HL-60/S4 (cell line): ENCODE results near the gene ACTL6A.
"Not testable (repeated sequence)": the region's sequence is repeated elsewhere in the genome, so short reads cannot be mapped to it uniquely, and the experiment has no call there.

Experiments
- in situ Hi-C: fragments of 300-500 bp; cut with MboI; formaldehyde crosslinking; loops from 2 replicates; pipeline ENCODE4 v1.14.3; 2022; ENCODE audit warnings: low sequenced_read_pairs

ACTL6A gene

DNA sequence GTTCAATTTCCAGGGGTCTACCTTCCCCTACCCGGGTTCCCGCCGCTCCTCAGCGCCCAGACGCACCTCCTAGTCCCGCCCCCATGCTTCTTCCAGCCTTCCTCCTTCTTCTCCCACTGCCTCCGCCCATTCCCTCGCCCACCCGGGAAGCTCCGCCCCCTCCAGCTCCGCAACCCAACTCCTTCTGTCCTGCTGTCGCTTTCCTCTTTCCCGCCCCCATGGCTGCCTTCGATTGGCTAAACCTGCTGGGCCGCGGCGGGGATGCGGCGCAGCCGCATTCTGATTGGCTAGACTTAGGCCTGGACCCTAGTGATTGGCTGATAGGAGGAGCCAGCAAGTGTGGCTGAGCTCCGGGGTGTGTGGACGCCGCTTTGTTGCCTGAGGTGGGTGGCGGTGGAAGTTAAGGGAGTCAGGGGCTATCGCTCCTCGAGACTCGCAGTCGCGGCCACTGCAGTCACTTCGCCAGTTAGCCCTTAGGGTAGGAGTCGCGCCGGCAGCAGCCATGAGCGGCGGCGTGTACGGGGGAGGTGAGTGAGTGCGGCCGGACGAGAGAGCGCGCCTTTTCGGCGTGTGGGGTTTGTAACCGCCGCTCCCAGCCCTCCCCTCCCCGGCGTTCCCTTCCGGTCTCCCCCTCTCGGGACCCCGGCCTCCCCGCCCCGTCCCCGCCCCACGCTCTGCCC, at the start of gene ACTL6A:
Gene ACTL6A, plus strand, starts transcription at position 336 of the 680 bp plus-strand sequence. Its CDS starts 167 bp downstream, at position 503.
- in situ Hi-C loops, result loop anchor here (10.0 kb wide), 1 partner anchor 228 kb away; no protein-coding TSS in a partner anchor

GRCh38 chr3:179513862-179514261, 48.9 kb upstream of the ACTL6A start:
- in situ Hi-C loops, result no loop called here

DNA sequence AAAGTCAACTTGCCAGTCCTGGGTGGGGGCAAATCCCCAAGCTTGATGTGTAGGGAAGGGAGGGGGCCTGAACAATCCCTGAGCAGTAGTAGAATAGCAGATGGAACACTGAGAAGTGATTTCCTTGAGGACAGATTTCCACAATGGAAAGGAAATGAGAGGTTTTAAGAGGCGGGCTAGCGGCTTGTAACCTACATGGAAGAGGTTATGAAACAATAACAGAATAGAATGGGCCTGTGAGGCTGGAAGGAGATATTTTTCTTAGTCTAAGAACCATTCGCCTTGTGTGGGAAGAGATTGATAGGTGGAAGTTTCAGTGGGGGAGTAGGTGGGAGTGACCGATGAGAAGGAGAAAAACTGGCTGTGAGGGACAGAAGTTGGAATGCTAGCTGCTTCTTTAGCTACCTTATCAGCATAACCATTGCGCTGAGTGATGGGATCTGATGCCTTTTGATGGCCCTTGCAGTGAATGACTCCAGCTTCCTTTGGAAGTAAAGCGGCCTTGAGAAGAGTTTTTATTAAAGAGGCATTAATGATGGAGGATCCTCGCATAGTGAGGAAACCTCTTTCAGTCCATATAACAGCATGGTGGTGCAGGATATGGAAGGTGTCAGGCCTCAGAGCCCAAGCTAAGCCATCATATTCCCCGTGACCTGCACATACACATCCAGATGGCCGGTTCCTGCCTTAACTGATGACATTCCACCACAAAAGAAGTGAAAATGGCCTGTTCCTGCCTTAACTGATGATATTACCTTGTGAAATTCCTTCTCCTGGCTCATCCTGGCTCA, 46.1 kb upstream of the ACTL6A start:
- in situ Hi-C loops, result not testable (repeated sequence)

- in situ Hi-C loops, result loop anchor here (25.0 kb wide), 1 partner anchor 514 kb away; no protein-coding TSS in a partner anchor
These were observed 36.2 kb upstream of the ACTL6A start for GRCh38 chr3:179526482-179526881.

GRCh38 chr3:179526989-179527391, 35.7 kb upstream of the ACTL6A start:
- in situ Hi-C loops, result loop anchor here (25.0 kb wide), 1 partner anchor 515 kb away; no protein-coding TSS in a partner anchor

GRCh38 chr3:179528772-179529171, 34.0 kb upstream of the ACTL6A start:
- in situ Hi-C loops, result loop anchor here (25.0 kb wide), 1 partner anchor 516 kb away; no protein-coding TSS in a partner anchor

DNA sequence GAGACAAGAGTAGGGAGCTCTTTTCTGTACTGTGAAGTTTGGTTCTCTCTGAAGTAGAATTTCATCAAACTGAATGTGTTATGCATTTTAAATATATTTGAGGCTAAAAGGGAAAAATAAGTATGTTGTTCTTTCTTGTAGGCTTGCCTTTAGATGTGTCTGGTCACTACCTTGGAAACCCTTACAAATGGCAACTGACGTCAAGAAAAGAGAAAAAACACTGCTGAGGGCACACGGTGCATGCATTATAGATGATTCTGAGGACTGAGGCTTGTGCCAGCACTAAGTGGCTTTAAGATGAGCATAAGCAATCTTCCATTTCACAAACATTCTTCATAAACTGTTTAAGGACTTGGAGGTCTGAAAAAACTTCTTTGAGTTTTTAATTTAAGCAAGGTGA, 31.1 kb upstream of the ACTL6A start:
- in situ Hi-C loops, result loop anchor here (25.0 kb wide), 1 partner anchor 519 kb away; no protein-coding TSS in a partner anchor

DNA sequence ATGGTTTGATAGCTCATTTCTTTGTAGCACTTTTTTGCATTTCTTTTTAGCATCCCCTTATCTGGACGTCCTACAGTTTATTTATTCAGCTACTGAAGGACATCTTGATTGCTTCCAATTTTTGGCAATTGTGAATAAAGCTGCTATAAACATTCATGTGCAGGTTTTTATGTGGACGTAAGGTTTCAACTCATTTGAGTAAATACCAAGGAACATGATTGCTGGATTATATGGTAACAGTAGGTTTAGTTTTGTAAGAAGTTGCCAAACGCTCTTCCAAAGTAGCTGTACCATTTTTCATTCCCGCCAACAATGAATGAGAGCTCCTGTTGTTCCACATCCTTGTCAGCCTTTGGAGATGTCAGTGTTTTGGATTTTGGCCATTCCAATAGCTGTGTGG, 29.5 kb upstream of the ACTL6A start:
- in situ Hi-C loops, result loop anchor here (25.0 kb wide), 1 partner anchor 521 kb away; no protein-coding TSS in a partner anchor

DNA sequence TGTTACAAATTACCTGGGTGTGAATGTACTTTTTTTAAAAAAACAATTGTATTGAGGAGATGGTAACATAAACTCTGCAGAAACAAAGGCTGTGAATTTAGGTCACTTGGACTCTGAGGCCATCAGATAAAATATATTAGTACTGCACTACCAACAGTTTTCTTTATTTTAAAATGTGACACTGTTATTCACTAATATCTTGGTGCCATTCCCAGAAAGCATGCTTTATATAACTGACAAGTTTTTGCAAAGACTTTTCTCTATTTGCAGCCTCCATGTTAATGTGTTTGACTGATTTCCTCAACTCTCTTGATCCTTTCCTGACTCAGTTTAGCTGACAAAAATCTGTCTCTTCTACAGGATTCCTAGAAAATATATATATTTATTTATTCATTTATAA, 26.5 kb upstream of the ACTL6A start:
- in situ Hi-C loops, result loop anchor here (25.0 kb wide), 1 partner anchor 524 kb away; no protein-coding TSS in a partner anchor

GRCh38 chr3:179541094-179541493, 21.6 kb upstream of the ACTL6A start:
- in situ Hi-C loops, result loop anchor here (25.0 kb wide), 1 partner anchor 529 kb away; no protein-coding TSS in a partner anchor

DNA sequence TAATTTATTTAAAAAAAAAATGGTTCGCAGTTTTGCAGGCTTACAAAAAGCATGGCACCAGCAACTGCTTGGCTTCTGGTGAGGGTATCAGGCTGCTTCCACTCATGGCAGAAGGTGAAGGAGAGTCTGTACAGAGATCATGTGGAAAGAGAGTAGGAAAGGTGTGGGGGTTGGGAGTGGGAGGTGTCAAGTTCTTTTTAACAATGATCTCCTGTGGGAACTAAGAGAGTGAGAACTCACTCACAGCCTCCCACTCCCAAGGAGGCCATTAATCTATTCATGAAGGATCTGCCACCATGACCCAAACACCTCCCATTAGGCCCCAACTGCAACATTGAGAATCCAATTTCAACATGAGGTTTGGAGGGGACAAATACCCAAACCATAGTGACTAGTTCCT, 21.1 kb upstream of the ACTL6A start:
- in situ Hi-C loops, result loop anchor here (25.0 kb wide), 1 partner anchor 529 kb away; no protein-coding TSS in a partner anchor

- in situ Hi-C loops, result loop anchor here (25.0 kb wide), 1 partner anchor 530 kb away; no protein-coding TSS in a partner anchor
These were observed 20.4 kb upstream of the ACTL6A start for GRCh38 chr3:179542375-179542774.

GRCh38 chr3:179544981-179545645, 17.6 kb upstream of the ACTL6A start:
- in situ Hi-C loops, result loop anchor here (25.0 kb wide), 1 partner anchor 533 kb away; no protein-coding TSS in a partner anchor

GRCh38 chr3:179546814-179547241, 15.9 kb upstream of the ACTL6A start:
- in situ Hi-C loops, result loop anchor here (25.0 kb wide), 1 partner anchor 535 kb away; no protein-coding TSS in a partner anchor

DNA sequence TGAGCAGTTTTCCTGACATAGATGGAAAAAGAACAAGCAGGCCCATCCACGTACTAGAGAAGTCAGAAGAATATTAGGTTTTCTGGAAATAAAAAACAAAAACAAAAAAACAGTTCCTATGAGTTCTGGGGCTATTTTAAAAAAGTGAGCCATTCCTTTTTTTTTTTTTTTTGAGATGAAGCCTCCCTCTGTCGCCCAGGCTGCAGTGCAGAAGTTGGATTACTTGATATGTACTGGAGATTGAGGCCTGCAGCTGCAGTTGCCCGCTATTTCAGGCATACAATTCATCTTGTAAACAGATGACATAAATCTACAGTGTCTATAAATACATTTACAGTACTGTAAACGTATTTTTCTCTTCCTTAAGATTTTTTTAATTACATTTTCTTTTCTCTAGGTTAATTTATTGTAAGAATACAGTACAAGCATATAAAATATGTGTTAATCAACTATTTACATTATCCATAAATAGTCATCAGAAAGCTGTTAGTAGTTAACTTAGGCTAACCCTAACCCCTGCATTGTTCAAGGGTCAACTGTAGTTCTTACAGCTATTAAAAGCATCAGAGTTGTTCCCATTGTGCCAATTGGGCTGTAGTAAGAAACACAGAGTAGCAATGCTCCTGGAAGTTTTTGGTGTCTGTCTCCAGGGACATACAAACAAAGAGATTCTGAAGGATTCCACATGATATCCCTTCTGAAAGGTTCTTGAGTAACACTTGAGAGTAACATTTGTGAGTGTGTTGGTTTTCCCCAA, 11.2 kb upstream of the ACTL6A start:
- in situ Hi-C loops, result no loop called here

DNA sequence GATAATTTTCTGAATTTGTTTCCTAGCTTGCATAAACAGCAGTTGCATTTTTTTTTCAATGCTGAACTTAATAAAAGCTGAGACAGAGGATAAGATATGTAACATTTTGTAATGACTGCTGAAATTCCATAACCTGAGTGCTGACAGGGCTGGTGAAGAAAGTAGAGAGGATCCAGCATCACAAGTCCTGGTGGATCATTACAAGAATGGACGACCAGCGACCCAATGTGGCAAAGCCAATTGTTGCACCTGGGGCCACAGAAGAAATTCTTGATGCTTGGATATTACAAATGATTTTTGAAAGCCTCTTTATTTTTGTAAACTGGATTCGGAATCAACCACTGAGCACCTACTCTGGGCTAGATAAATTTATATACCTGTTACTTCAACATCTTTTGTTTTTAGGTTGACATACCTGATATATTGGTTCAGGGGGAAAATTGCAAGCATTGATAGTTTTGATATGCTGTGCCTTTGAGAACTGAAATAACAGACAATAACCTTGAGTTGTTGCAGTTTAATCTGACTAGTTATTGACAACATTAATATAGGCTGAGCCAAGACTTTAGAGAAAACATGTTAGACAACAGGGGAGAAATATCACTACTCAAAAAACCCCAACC, 3.9 kb upstream of the ACTL6A start:
- in situ Hi-C loops, result no loop called here

GRCh38 chr3:179560791-179561190, 1.9 kb upstream of the ACTL6A start:
- in situ Hi-C loops, result loop anchor here (10.0 kb wide), 1 partner anchor 226 kb away; no protein-coding TSS in a partner anchor

DNA sequence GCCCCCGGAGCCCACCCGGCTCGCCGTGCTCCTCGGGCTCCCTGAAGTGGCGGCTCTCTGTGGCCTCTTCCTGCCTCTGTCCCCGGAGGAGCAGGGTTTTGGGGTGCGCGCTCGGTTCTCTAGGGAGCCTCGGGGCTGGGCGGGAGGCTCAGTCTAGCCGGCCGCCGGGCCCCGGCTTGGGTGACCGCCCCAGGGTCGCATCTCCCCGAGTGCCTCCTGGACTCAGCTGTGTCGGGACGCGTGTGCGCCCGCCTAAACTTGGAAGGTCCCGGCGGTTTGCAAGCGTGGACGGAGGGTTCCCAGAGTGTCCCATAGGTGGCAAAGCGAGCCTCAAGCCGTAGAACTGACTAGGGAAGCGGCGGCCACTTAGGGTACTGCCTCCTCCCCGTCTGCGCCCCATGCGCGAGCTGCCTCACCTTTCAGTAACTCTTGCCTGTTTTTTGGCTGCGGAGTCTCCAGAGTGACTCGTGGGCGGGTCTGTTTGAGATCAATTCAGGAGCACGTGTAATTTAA, 601 bp downstream of the ACTL6A start:
- in situ Hi-C loops, result loop anchor here (10.0 kb wide), 1 partner anchor 229 kb away; no protein-coding TSS in a partner anchor

DNA sequence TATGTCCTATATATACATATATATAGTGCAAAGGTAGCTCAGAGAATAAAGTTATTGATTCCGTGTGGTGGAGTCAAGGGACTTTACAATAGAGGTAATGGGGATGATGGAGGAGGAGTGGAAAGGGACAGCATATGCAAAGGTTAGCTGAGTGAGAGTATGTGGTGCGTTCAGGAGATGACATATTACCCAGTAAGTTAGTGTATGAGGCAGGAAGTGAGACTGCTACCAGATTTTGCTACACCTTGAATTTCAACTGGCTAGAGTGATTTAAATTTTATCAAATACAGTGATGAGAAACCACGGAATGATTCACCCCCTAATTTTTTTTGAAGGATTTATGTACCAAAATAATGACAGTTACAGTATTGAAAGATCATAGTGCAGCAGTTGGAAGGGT, 2.8 kb downstream of the ACTL6A start:
- in situ Hi-C loops, result loop anchor here (10.0 kb wide), 1 partner anchor 231 kb away; no protein-coding TSS in a partner anchor
